Esophagus muscularis mucosa (tissue), 4 donors: ENCODE data around the gene POLR1E.

Source experiments
- CTCF ChIP-seq, 3 experiments: fragments of 200-600 bp in 2 of 3; fragments of 450-650 bp in 1 of 3; sonication (generic) in 2 of 3; IDR thresholded peaks; one replicate each; pipeline ENCODE4 v1.5.1; 2017 to 2019; ENCODE audit warnings: antibody characterized with exemption in 3 of 3, mild to moderate bottlenecking in 2 of 3, moderate library complexity in 1 of 3
- EP300 ChIP-seq: sonication (generic); formaldehyde crosslinking; IDR thresholded peaks from one replicate; pipeline ENCODE4 v1.6.1; 2017; ENCODE audit warnings: antibody characterized with exemption
- POLR2A ChIP-seq: fragments of 450-650 bp; IDR thresholded peaks from one replicate; pipeline ENCODE4 v1.6.1; 2017; ENCODE audit warnings: antibody characterized with exemption, moderate library complexity, mild to moderate bottlenecking, low read depth
- POLR2AphosphoS5 ChIP-seq, 2 donors: sonication (generic); formaldehyde crosslinking; IDR thresholded peaks; one replicate each; pipeline ENCODE4 v1.6.1; 2017; ENCODE audit warnings: antibody characterized with exemption in 2 of 2

GRCh38 chr9:37438359-37438758 lies 47.4 kb upstream of the POLR1E start:
- TF ChIP-seq CTCF (IDR thresholded peaks at IDR 0.05) (no peak), EP300 (no peak), POLR2A (no peak), POLR2AphosphoS5 (IDR thresholded peaks at IDR 0.05) (no peak)
